T-helper 2 cell treated with Interferon-gamma antibody and Interleukin-4, amounts not matched to agents 5 μg/mL and 100 μg/mL, for 36 hours (primary cell): ENCODE results near the gene SHISA6.

Experiments
- DNase-seq: peaks from one replicate; pipeline ENCODE4 v3.0.0; 2021; ENCODE audit warnings: low spot score
- H3K27ac Mint-ChIP-seq: one replicate; pipeline ENCODE4 v1.8.0; 2021; ENCODE audit warnings: mild to moderate bottlenecking, mixed read lengths
- H3K27me3 Mint-ChIP-seq: one replicate; pipeline ENCODE4 v1.8.0; 2021; ENCODE audit warnings: low read depth, mixed read lengths
- H3K36me3 Mint-ChIP-seq: one replicate; pipeline ENCODE4 v1.8.0; 2021; ENCODE audit warnings: low read depth, mixed read lengths
- H3K4me1 Mint-ChIP-seq: one replicate; pipeline ENCODE4 v1.8.0; 2021; ENCODE audit warnings: low read depth, mixed read lengths
- H3K4me3 Mint-ChIP-seq: one replicate; pipeline ENCODE4 v1.8.0; 2022; ENCODE audit warnings: mild to moderate bottlenecking, moderate library complexity, mixed read lengths
- H3K9me3 Mint-ChIP-seq: one replicate; pipeline ENCODE4 v1.8.0; 2021; ENCODE audit warnings: mixed read lengths

The SHISA6 gene

GRCh38 chr17:11328770-11329169, 87.8 kb downstream of the SHISA6 start:
- Mint-ChIP-seq H3K4me1 (no peaks in the 10 kb centered on the region), H3K4me3 (no peak overlapping the region), H3K27ac (no peak overlapping the region), H3K36me3 (no peaks in the 10 kb centered on the region), H3K9me3 (peaks cover 14% of the 10 kb centered on the region), H3K27me3 (no peaks in the 10 kb centered on the region)
- DNase-seq, result no peak

- Mint-ChIP-seq H3K36me3 (no peaks in the 10 kb centered on the region), H3K27me3 (no peaks in the 10 kb centered on the region), H3K4me3 (no peak overlapping the region), H3K9me3 (peaks cover 9% of the 10 kb centered on the region), H3K4me1 (no peaks in the 10 kb centered on the region), H3K27ac (no peak overlapping the region)
- DNase-seq, result no peak
Observed at GRCh38 chr17:11330006-11330405, 89.0 kb downstream of the SHISA6 start.

GRCh38 chr17:11330826-11331225, 89.8 kb downstream of the SHISA6 start:
- Mint-ChIP-seq H3K4me3 (no peak overlapping the region), H3K4me1 (no peaks in the 10 kb centered on the region), H3K9me3 (peaks cover 9% of the 10 kb centered on the region), H3K36me3 (no peaks in the 10 kb centered on the region), H3K27me3 (no peaks in the 10 kb centered on the region), H3K27ac (no peak overlapping the region)
- no peak for DNase-seq

- Mint-ChIP-seq H3K27ac (no peak overlapping the region), H3K27me3 (no peaks in the 10 kb centered on the region), H3K4me3 (no peak overlapping the region), H3K36me3 (no peaks in the 10 kb centered on the region), H3K9me3 (peaks cover 9% of the 10 kb centered on the region), H3K4me1 (no peaks in the 10 kb centered on the region)
- no peak for DNase-seq
Observed at GRCh38 chr17:11331547-11332513, 90.8 kb downstream of the SHISA6 start.

GRCh38 chr17:11332706-11333105, 91.7 kb downstream of the SHISA6 start:
- H3K9me3 Mint-ChIP-seq, result peaks cover 9% of the 10 kb centered on the region
- no peak for DNase-seq
- no peak overlapping the region for H3K4me3 Mint-ChIP-seq
- no peaks in the 10 kb centered on the region for H3K27me3 Mint-ChIP-seq
- H3K27ac Mint-ChIP-seq, result no peak overlapping the region
- no peaks in the 10 kb centered on the region for H3K36me3 Mint-ChIP-seq
- H3K4me1 Mint-ChIP-seq, result no peaks in the 10 kb centered on the region

GRCh38 chr17:11334493-11334892, 93.5 kb downstream of the SHISA6 start:
- Mint-ChIP-seq H3K27ac (no peak overlapping the region), H3K4me1 (no peaks in the 10 kb centered on the region), H3K27me3 (no peaks in the 10 kb centered on the region), H3K4me3 (no peak overlapping the region), H3K9me3 (peaks cover 8% of the 10 kb centered on the region), H3K36me3 (no peaks in the 10 kb centered on the region)
- no peak for DNase-seq

GRCh38 chr17:11336290-11336689, 95.3 kb downstream of the SHISA6 start:
- no peaks in the 10 kb centered on the region for H3K27me3 Mint-ChIP-seq
- peaks cover 8% of the 10 kb centered on the region for H3K9me3 Mint-ChIP-seq
- H3K4me1 Mint-ChIP-seq, result no peaks in the 10 kb centered on the region

GRCh38 chr17:11340803-11341202, 99.8 kb downstream of the SHISA6 start:
- Mint-ChIP-seq H3K36me3 (no peaks in the 10 kb centered on the region), H3K4me1 (no peaks in the 10 kb centered on the region), H3K9me3 (peaks cover 8% of the 10 kb centered on the region), H3K4me3 (no peak overlapping the region), H3K27me3 (no peaks in the 10 kb centered on the region), H3K27ac (no peak overlapping the region)
- no peak for DNase-seq

More at GRCh38 chr17:11336290-11336689, 95.3 kb downstream of the SHISA6 start:
- H3K4me3 Mint-ChIP-seq, result no peak overlapping the region
- DNase-seq, result no peak
- H3K27ac Mint-ChIP-seq, result no peak overlapping the region
- H3K36me3 Mint-ChIP-seq, result no peaks in the 10 kb centered on the region

- Mint-ChIP-seq H3K27me3 (no peaks in the 10 kb centered on the region), H3K4me3 (no peak overlapping the region), H3K4me1 (no peaks in the 10 kb centered on the region), H3K9me3 (peaks cover 8% of the 10 kb centered on the region), H3K27ac (no peak overlapping the region), H3K36me3 (no peaks in the 10 kb centered on the region)
- DNase-seq, result no peak
Observed at GRCh38 chr17:11342138-11342537, 101.1 kb downstream of the SHISA6 start.

GRCh38 chr17:11349106-11349505, 108.1 kb downstream of the SHISA6 start:
- no peak for DNase-seq
- Mint-ChIP-seq H3K27ac (no peak overlapping the region), H3K9me3 (peaks cover 39% of the 10 kb centered on the region), H3K4me3 (no peak overlapping the region), H3K36me3 (no peaks in the 10 kb centered on the region), H3K27me3 (no peaks in the 10 kb centered on the region), H3K4me1 (no peaks in the 10 kb centered on the region)

GRCh38 chr17:11351479-11351878, 110.5 kb downstream of the SHISA6 start:
- no peak overlapping the region for H3K27ac Mint-ChIP-seq
- H3K27me3 Mint-ChIP-seq, result no peaks in the 10 kb centered on the region
- H3K9me3 Mint-ChIP-seq, result peaks cover 47% of the 10 kb centered on the region
- H3K4me3 Mint-ChIP-seq, result no peak overlapping the region
- no peaks in the 10 kb centered on the region for H3K4me1 Mint-ChIP-seq
- DNase-seq, result no peak
- no peaks in the 10 kb centered on the region for H3K36me3 Mint-ChIP-seq

GRCh38 chr17:11353601-11354000, 112.6 kb downstream of the SHISA6 start:
- no peak overlapping the region for H3K4me3 Mint-ChIP-seq
- no peak overlapping the region for H3K27ac Mint-ChIP-seq
- no peaks in the 10 kb centered on the region for H3K36me3 Mint-ChIP-seq
- peaks cover 59% of the 10 kb centered on the region for H3K9me3 Mint-ChIP-seq
- DNase-seq, result no peak
- no peaks in the 10 kb centered on the region for H3K4me1 Mint-ChIP-seq
- no peaks in the 10 kb centered on the region for H3K27me3 Mint-ChIP-seq

- Mint-ChIP-seq H3K27me3 (no peaks in the 10 kb centered on the region), H3K4me3 (no peak overlapping the region), H3K36me3 (no peaks in the 10 kb centered on the region), H3K4me1 (no peaks in the 10 kb centered on the region), H3K9me3 (peaks cover 54% of the 10 kb centered on the region), H3K27ac (no peak overlapping the region)
- no peak for DNase-seq
Observed at GRCh38 chr17:11356371-11356770, 115.4 kb downstream of the SHISA6 start.

GRCh38 chr17:11363565-11364117, 122.6 kb downstream of the SHISA6 start:
- Mint-ChIP-seq H3K4me3 (no peak overlapping the region), H3K27ac (no peak overlapping the region), H3K36me3 (no peaks in the 10 kb centered on the region), H3K4me1 (no peaks in the 10 kb centered on the region), H3K27me3 (no peaks in the 10 kb centered on the region), H3K9me3 (peaks cover 22% of the 10 kb centered on the region)
- no peak for DNase-seq
